Endothelial cell of umbilical vein (primary cell): Measurements from ENCODE around the gene STK32A. TPM values are rescaled to one million over a fixed set of nuclear protein-coding genes. Genes with fewer than 3 reads are reported as not detected.

Experiments
- BruUV-seq: library from RNA; stranded (reverse); fragments of 400-500 nt; replicated peaks from 2 replicates; lab custom pipeline; 2021; lab: Mats Ljungman, UMichigan
- CTCF ChIA-PET: fragments of 300-600, 350-600 bp; sonication (Branson Sonifier 250); formaldehyde crosslinking; loops from one replicate; lab custom pipeline; 2021; ENCODE audit warnings: antibody characterized with exemption, inconsistent platforms; lab: Charles Lee
- POLR2A ChIA-PET: fragments of 300-600, 350-600 bp; sonication (Branson Sonifier 250); formaldehyde crosslinking; loops from one replicate; lab custom pipeline; 2021; ENCODE audit warnings: antibody characterized with exemption, inconsistent platforms; lab: Charles Lee
- DNase-seq: peaks from one replicate; pipeline ENCODE4 v3.0.0-alpha.2; 2011; ENCODE audit warnings: low read depth, low spot score
- FAIRE-seq: peaks from 2 replicates; lab custom pipeline; 2011; peaks lifted over from hg19 to GRCh38; lab: Jason Lieb, UNC
- H2AFZ ChIP-seq: 2 replicates; pipeline ENCODE4 v1.6.0; 2012; ENCODE audit warnings: low read depth, low read length, control low read depth, inconsistent platforms
- H3K27ac ChIP-seq: 2 replicates; pipeline ENCODE4 v1.5.1; 2011; ENCODE audit warnings: low read depth, mild to moderate bottlenecking, control low read depth, low read length, moderate library complexity; ENCODE audit not compliant: insufficient read depth
- H3K27me3 ChIP-seq, 2 experiments: 2 replicates each; pipeline versions ENCODE4 v1.6.0 to v1.6.1; 2011; ENCODE audit warnings: low read length in 2 of 2, mixed read lengths in 1 of 2; ENCODE audit not compliant: control insufficient read depth in 2 of 2, insufficient read depth in 2 of 2
- H3K36me3 ChIP-seq, 2 experiments: 2 replicates in 1 of 2; 3 replicates in 1 of 2; pipeline ENCODE4 v1.5.1; 2011; ENCODE audit warnings: low read length in 2 of 2, mild to moderate bottlenecking in 1 of 2, moderate library complexity in 1 of 2; ENCODE audit not compliant: control insufficient read depth in 2 of 2, insufficient read depth in 2 of 2; ENCODE audit errors: extremely low read depth in 1 of 2
- H3K4me1 ChIP-seq: 3 replicates; pipeline ENCODE4 v1.5.1; 2011; ENCODE audit warnings: mild to moderate bottlenecking, low read length; ENCODE audit not compliant: control insufficient read depth, insufficient read depth; ENCODE audit errors: extremely low read depth
- H3K4me2 ChIP-seq: 2 replicates; pipeline ENCODE4 v1.6.1; 2011; ENCODE audit warnings: low read length, control low read depth, mixed read lengths; ENCODE audit not compliant: insufficient read depth
- H3K4me3 ChIP-seq, 3 experiments: fragments of 200-600 bp in 1 of 3; sonication (generic), shearing (Covaris generic) in 1 of 3; replicated peaks in 1 of 3; 2 replicates each; pipeline ENCODE4 v1.5.1; 2011 to 2016; ENCODE audit warnings: control low read depth in 3 of 3, low read length in 3 of 3, mild to moderate bottlenecking in 2 of 3, inconsistent platforms in 1 of 3, low read depth in 1 of 3, moderate library complexity in 1 of 3; ENCODE audit not compliant: insufficient read depth in 1 of 3
- H3K79me2 ChIP-seq: 2 replicates; pipeline ENCODE4 v1.6.0; 2012; ENCODE audit warnings: low read length, inconsistent platforms; ENCODE audit not compliant: control insufficient read depth, insufficient read depth
- H3K9ac ChIP-seq: replicated peaks from 2 replicates; pipeline ENCODE3; 2011; ENCODE audit warnings: low read length, control low read depth; ENCODE audit not compliant: insufficient read depth; ENCODE audit errors: extremely low read depth
- H3K9me1 ChIP-seq: replicated peaks from 3 replicates; pipeline ENCODE4 v1.6.0; 2011; ENCODE audit warnings: mild to moderate bottlenecking, low read length; ENCODE audit not compliant: control insufficient read depth, insufficient read depth; ENCODE audit errors: extremely low read depth
- H3K9me3 ChIP-seq: replicated peaks from 2 replicates; pipeline ENCODE4 v1.5.1; 2012; ENCODE audit warnings: low read length, inconsistent platforms; ENCODE audit not compliant: control insufficient read depth, insufficient read depth
- H4K20me1 ChIP-seq: replicated peaks from 2 replicates; pipeline ENCODE3; 2011; ENCODE audit warnings: mild to moderate bottlenecking, low read length; ENCODE audit not compliant: control insufficient read depth, insufficient read depth; ENCODE audit errors: extremely low read depth
- CTCF ChIP-seq, 2 donors: IDR thresholded peaks; 1 replicate in 1 of 2; 2 replicates in 1 of 2; pipeline ENCODE4 v1.5.1; 2011; ENCODE audit warnings: low read length in 2 of 2, mild to moderate bottlenecking in 2 of 2, moderate library complexity in 2 of 2, control low read depth in 1 of 2, inconsistent platforms in 1 of 2, low read depth in 1 of 2; ENCODE audit not compliant: insufficient read depth in 1 of 2; ENCODE audit errors: extremely low read depth in 1 of 2
- EZH2 ChIP-seq: IDR thresholded peaks from 2 replicates; pipeline ENCODE4 v1.6.1; 2012; ENCODE audit warnings: borderline replicate concordance, low read depth, mild to moderate bottlenecking, moderate library complexity, low read length, inconsistent platforms; ENCODE audit not compliant: severe bottlenecking
- FOS ChIP-seq: IDR thresholded peaks from 2 replicates; pipeline ENCODE4 v1.6.1; 2011; ENCODE audit warnings: mild to moderate bottlenecking, low read length, moderate library complexity, borderline replicate concordance; ENCODE audit not compliant: insufficient read depth
- GATA2 ChIP-seq: IDR thresholded peaks from 2 replicates; pipeline ENCODE4 v1.7.0; 2011; ENCODE audit warnings: low read depth, mild to moderate bottlenecking, moderate library complexity, mixed read lengths, low read length; ENCODE audit not compliant: insufficient read length, insufficient read depth
- JUN ChIP-seq: IDR thresholded peaks from 2 replicates; pipeline ENCODE4 v1.6.1; 2011; ENCODE audit warnings: borderline replicate concordance, low read depth; ENCODE audit not compliant: insufficient read length, insufficient read depth
- MAX ChIP-seq: IDR thresholded peaks from 2 replicates; pipeline ENCODE4 v1.6.1; 2011; ENCODE audit not compliant: insufficient read depth, insufficient read length
- MYC ChIP-seq: IDR thresholded peaks from one replicate; pipeline ENCODE4 v1.6.1; 2011; ENCODE audit warnings: mild to moderate bottlenecking, low read depth, low read length
- POLR2A ChIP-seq: IDR thresholded peaks from 2 replicates; pipeline ENCODE4 v1.6.1; 2012; ENCODE audit warnings: low read depth, mild to moderate bottlenecking, control low read depth, low read length
- POLR2AphosphoS5 ChIP-seq: IDR thresholded peaks from 2 replicates; pipeline ENCODE4 v1.6.1; 2012; ENCODE audit warnings: low read depth, mild to moderate bottlenecking, control low read depth, low read length, moderate library complexity; ENCODE audit not compliant: insufficient read depth
- dilution Hi-C: fragments of 300-500 bp; cut with MboI; formaldehyde crosslinking; loops from one replicate; pipeline ENCODE4 v1.15.0; 2019; ENCODE audit warnings: low sequenced_read_pairs; ENCODE audit not compliant: extremely low pct_ligation_motif_present
- intact Hi-C: fragments of 100-400 bp; cut with micrococcal nuclease; formaldehyde crosslinking; loops from one replicate; pipeline ENCODE4 v1.10.0; 2022
- polyA plus RNA-seq, 4 experiments: library from polyadenylated mRNA; depleted of rRNA in 3 of 4; stranded (reverse) in 3 of 4; unstranded in 1 of 4; fragments of >200 nt; gene quantifications; 2 replicates each; pipeline versions ENCODE4 v1.2.1 to v1.2.3, GENCODE V29; 2011 to 2012; ENCODE audit warnings: missing spikeins in 1 of 4
- total RNA-seq: library from RNA; stranded (reverse); gene quantifications from 2 replicates; pipeline ENCODE4 v1.2.3, GENCODE V29; 2021

STK32A gene
- total and polyA plus RNA-seq, 2 donors (not counting 3 experiments of a cell fraction or from before 2014, with no cell fraction given), result not detected

- CTCF ChIA-PET, result interaction anchor here (0.8 to 1.8 kb wide), 5 partner anchors 11 to 121 kb away, joined by 3 to 5 read pairs (median 4); no protein-coding TSS in a partner anchor
- Histone ChIP-seq H3K9ac (peak overlapping the region; percentile 12), H3K4me1 (peaks cover 17% of the 10 kb centered on the region), H3K9me1 (no peaks in the 10 kb centered on the region), H3K36me3 (no peaks in the 10 kb centered on the region), H3K27ac (peak overlapping the region; percentile 83), H4K20me1 (no peaks in the 10 kb centered on the region), H3K4me2 (peak overlapping the region; percentile 37), H2AFZ (no peak overlapping the region), H3K79me2 (no peaks in the 10 kb centered on the region), H3K4me3 (no peak overlapping the region), H3K27me3 (no peaks in the 10 kb centered on the region), H3K9me3 (no peaks in the 10 kb centered on the region)
- POLR2A ChIA-PET, result no interaction called here
- intact Hi-C loops, result loop anchor here (1.0 to 5.0 kb wide), 5 partner anchors 59 to 577 kb away; no protein-coding TSS in a partner anchor
- no peak for FAIRE-seq
- no peak for TF ChIP-seq JUN
- no peak for TF ChIP-seq MYC
- TF ChIP-seq FOS, result no peak
- no peak for TF ChIP-seq EZH2
- TF ChIP-seq POLR2A, result no peak
- no peak for TF ChIP-seq GATA2
- TF ChIP-seq CTCF (IDR thresholded peaks at IDR 0.05; ENCODE audit: extremely low read depth in 1 of 2, insufficient read depth in 1 of 2, low read depth in 1 of 2, low read length in 2 of 2), result no peak
- no peak for TF ChIP-seq POLR2AphosphoS5
- TF ChIP-seq MAX, result no peak
- BruUV-seq, result no TSS peak
- dilution Hi-C loops, result no loop called here
- DNase-seq, result peak; percentile 46
Measured at GRCh38 chr5:147309621-147310020, 74.8 kb downstream of the STK32A start.
